PC-9 (cell line): ENCODE data around the gene ENG.

Experiments used
- EZH2 ChIP-seq: fragments of 200-600 bp; sonication (generic); IDR thresholded peaks from 2 replicates; pipeline ENCODE4 v1.8.0; 2017; ENCODE audit warnings: antibody characterized with exemption, low read depth
- TF ChIP-seq, protein P1 (sequence below): fragments of 200-600 bp; sonication (generic); conservative IDR thresholded peaks from 2 replicates; pipeline ENCODE4 v1.6.1; 2017; ENCODE audit warnings: mixed run types, antibody characterized with exemption, mild to moderate bottlenecking, moderate library complexity

DNA sequence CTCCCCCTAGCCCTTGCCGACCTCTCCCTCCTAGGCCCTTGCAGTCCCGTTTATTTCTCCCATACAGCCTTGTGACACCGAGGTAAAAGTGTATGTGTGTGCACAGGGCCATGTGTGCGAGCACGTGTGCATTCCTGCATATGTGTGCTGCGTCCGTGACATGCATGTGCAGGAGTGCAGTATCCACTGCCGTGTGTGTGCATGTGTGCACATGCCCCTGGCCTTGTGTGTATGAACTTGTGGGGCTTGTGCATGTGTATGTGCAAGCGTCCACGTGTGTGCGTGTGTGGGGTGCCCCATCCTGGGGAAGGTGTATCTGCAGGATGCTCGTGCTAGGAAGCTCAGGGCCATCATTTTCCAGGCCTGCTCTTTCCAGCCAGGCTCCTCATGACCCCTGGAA lies 16.4 kb upstream of the ENG start:
- TF ChIP-seq, protein P1, sequence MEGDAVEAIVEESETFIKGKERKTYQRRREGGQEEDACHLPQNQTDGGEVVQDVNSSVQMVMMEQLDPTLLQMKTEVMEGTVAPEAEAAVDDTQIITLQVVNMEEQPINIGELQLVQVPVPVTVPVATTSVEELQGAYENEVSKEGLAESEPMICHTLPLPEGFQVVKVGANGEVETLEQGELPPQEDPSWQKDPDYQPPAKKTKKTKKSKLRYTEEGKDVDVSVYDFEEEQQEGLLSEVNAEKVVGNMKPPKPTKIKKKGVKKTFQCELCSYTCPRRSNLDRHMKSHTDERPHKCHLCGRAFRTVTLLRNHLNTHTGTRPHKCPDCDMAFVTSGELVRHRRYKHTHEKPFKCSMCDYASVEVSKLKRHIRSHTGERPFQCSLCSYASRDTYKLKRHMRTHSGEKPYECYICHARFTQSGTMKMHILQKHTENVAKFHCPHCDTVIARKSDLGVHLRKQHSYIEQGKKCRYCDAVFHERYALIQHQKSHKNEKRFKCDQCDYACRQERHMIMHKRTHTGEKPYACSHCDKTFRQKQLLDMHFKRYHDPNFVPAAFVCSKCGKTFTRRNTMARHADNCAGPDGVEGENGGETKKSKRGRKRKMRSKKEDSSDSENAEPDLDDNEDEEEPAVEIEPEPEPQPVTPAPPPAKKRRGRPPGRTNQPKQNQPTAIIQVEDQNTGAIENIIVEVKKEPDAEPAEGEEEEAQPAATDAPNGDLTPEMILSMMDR = no peak
- TF ChIP-seq EZH2 = no peak
